Smooth muscle cell of trachea (primary cell): ENCODE data around the gene HMSD. TPM values are rescaled to one million over a fixed set of nuclear protein-coding genes. Genes with fewer than 3 reads are reported as not detected.

ENCODE experiments used
- total RNA-seq: library from RNA; depleted of rRNA; stranded (reverse); fragments of >200 nt; gene quantifications from 2 replicates; pipeline ENCODE4 v1.2.1, GENCODE V29; 2014

The HMSD gene, protein sequence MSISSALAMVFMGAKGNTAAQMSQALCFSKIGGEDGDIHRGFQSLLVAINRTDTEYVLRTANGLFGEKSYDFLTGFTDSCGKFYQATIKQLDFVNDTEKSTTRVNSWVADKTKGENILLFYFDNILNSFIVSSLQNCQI
- total RNA-seq: 0.15 and 0.17 TPM in 2 replicates

GRCh38 chr18:63949068-63949737 is at the start of gene HMSD:
Gene HMSD, plus strand, starts transcription at chr18:63949301. Its CDS starts 4,155 bp downstream, at chr18:63953456.

DNA sequence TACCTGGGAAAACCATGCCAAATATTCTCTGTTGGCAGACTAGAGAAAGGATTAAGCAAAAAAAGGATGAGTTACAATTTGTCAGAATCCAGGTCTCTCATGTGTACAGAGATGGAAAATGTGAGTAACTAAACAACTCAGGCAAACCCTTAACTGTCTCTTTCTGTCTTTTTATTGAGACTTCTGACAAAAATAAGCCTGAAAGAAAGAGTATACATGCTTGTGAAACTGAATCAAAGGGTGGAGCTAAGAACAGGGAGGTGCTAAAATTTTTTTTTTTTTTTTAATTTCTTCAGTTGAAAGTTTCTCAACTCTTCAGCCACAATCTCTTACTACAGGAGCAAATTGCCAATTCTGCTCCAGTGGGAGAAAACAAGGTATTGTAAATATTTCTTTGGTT is 41.4 kb upstream of the HMSD start, which contains the start of gene SERPINB10:
TSS of gene SERPINB10 (plus strand) at position 295 of the 400 bp plus-strand sequence. CDS start 7,553 bp downstream, outside the sequence.

DNA sequence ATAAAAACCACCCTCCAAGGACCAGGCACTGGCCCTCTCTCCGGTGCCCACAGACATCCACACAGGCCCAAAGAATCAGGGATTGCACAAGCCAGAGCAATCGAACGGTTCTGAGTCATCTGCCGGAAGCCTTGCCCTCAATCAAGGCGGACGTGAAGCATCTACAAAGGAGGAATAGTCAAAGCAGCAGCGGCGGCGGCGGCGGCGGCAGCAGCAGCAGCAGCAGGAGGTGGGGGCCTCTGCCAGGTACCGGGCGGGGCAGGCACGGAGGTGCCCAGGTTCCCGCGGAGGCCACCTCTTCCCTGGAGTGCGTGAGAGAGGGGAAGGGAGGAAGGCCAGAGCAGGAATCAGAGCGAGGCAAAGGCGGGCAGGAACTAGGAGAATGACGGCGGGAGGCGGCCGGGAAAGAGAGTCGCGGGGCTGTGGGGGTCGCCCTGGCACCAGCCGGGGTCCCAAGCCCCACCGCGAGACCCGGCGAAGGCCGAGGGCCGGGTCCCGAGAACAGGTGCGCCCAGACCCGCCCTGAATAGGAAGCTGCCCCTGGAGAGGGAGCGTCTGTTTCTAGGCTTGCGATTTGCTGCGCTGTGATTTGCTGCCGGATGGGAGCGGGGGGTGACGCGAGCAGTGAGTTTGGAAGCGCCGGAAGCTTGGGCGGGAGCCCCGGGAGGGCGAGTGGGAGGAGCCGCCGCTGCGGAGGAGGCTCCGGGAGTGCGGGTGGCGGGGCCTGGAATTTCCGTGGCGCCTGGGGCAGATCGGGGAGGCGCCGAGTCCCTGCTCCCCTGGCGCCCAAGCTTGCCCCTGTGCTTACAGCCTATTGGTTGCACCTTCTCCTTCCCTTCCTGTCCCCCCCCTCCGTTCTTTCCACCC is 21.1 kb downstream of the HMSD start, which contains the start of gene SERPINB8:
TSS of gene SERPINB8 (plus strand) at position 140 of the 867 bp plus-strand sequence. CDS start 8,228 bp downstream, outside the sequence.

Other genes with a start within 250 kb of the HMSD start
- not detected in 2 replicates for gene SERPINB11, start 246.3 kb upstream of the HMSD start, total RNA-seq
- gene SERPINB7, start 173.9 kb upstream of the HMSD start, total RNA-seq: 0.87 and 1.7 TPM in 2 replicates
- 2.6 and 6.5 TPM in 2 replicates for gene SERPINB2, start 61.6 kb upstream of the HMSD start, total RNA-seq
- gene SERPINB10, start 41.3 kb upstream of the HMSD start, total RNA-seq: not detected in 2 replicates
- 7.4 and 15.1 TPM in 2 replicates for gene SERPINB8, start 20.8 kb downstream of the HMSD start, total RNA-seq
- gene LINC00305, start 199.8 kb downstream of the HMSD start, total RNA-seq: not detected in 2 replicates